Keratinocyte (primary cell): ENCODE results near the gene CCDC3. TPM values are rescaled to one million over a fixed set of nuclear protein-coding genes. Genes with fewer than 3 reads are reported as not detected.

Experiments used
- DNase-seq: peaks from one replicate; pipeline ENCODE4 v3.0.0-alpha.2; 2011; ENCODE audit warnings: low read depth, missing footprints, low spot score
- FAIRE-seq: peaks from 2 replicates; lab custom pipeline; 2011; peaks lifted over from hg19 to GRCh38; lab: Jason Lieb, UNC
- H2AFZ ChIP-seq: 2 replicates; pipeline ENCODE4 v1.6.0; 2012; ENCODE audit warnings: low read length, control low read depth, inconsistent platforms; ENCODE audit not compliant: control insufficient read depth
- H3K27ac ChIP-seq: 2 replicates; pipeline ENCODE4 v1.5.1; 2011; ENCODE audit warnings: low read length; ENCODE audit not compliant: control insufficient read depth, insufficient read depth
- H3K27me3 ChIP-seq: 3 replicates; pipeline ENCODE4 v1.6.0; 2011; ENCODE audit warnings: low read length; ENCODE audit not compliant: control insufficient read depth, insufficient read depth; ENCODE audit errors: extremely low read depth
- H3K36me3 ChIP-seq, 2 experiments: 2 replicates in 1 of 2; 3 replicates in 1 of 2; pipeline ENCODE4 v1.5.1; 2011; ENCODE audit warnings: low read length in 2 of 2, mild to moderate bottlenecking in 1 of 2; ENCODE audit not compliant: control insufficient read depth in 2 of 2, insufficient read depth in 2 of 2; ENCODE audit errors: extremely low read depth in 1 of 2
- H3K4me1 ChIP-seq: 3 replicates; pipeline ENCODE4 v1.5.1; 2011; ENCODE audit warnings: low read length; ENCODE audit not compliant: control insufficient read depth, insufficient read depth; ENCODE audit errors: extremely low read depth
- H3K4me2 ChIP-seq: 3 replicates; pipeline ENCODE4 v1.6.0; 2011; ENCODE audit warnings: low read depth, low read length; ENCODE audit not compliant: control insufficient read depth, insufficient read depth; ENCODE audit errors: extremely low read depth
- H3K4me3 ChIP-seq, 3 experiments: fragments of 200-600 bp in 1 of 3; sonication (generic) in 1 of 3; 2 replicates in 2 of 3; 3 replicates in 1 of 3; pipeline ENCODE4 v1.5.1; 2011 to 2016; ENCODE audit warnings: low read length in 3 of 3, mild to moderate bottlenecking in 3 of 3, control low read depth in 2 of 3, inconsistent platforms in 1 of 3, low read depth in 1 of 3, mixed read lengths in 1 of 3, mixed run types in 1 of 3, moderate library complexity in 1 of 3; ENCODE audit not compliant: control insufficient read depth in 2 of 3, insufficient read depth in 2 of 3; ENCODE audit errors: extremely low read depth in 1 of 3
- H3K79me2 ChIP-seq: 2 replicates; pipeline ENCODE4 v1.6.0; 2012; ENCODE audit warnings: low read length; ENCODE audit not compliant: control insufficient read depth, insufficient read depth
- H3K9ac ChIP-seq: 3 replicates; pipeline ENCODE4 v1.6.0; 2011; ENCODE audit warnings: low read length; ENCODE audit not compliant: control insufficient read depth, insufficient read depth; ENCODE audit errors: extremely low read depth
- H3K9me1 ChIP-seq: 3 replicates; pipeline ENCODE4 v1.6.0; 2011; ENCODE audit warnings: low read length; ENCODE audit not compliant: control insufficient read depth, insufficient read depth; ENCODE audit errors: extremely low read depth
- H3K9me3 ChIP-seq: 2 replicates; pipeline ENCODE4 v1.5.1; 2012; ENCODE audit warnings: low read depth, low read length; ENCODE audit not compliant: control insufficient read depth
- H4K20me1 ChIP-seq: 3 replicates; pipeline ENCODE4 v1.6.0; 2011; ENCODE audit warnings: low read length; ENCODE audit not compliant: control insufficient read depth, insufficient read depth; ENCODE audit errors: extremely low read depth
- CTCF ChIP-seq, 3 experiments: IDR thresholded peaks in 1 of 3; conservative IDR thresholded peaks in 1 of 3; optimal IDR thresholded peaks in 1 of 3; 2 replicates in 2 of 3; 3 replicates in 1 of 3; pipeline versions ENCODE3 to v1.5.1; 2011; ENCODE audit warnings: low read length in 3 of 3, mild to moderate bottlenecking in 3 of 3, moderate library complexity in 2 of 3, control low read depth in 1 of 3, inconsistent platforms in 1 of 3; ENCODE audit not compliant: insufficient read depth in 2 of 3; ENCODE audit errors: extremely low read depth in 1 of 3
- EZH2 ChIP-seq: IDR thresholded peaks from one replicate; pipeline ENCODE4 v1.6.1; 2012; ENCODE audit warnings: inconsistent platforms, mild to moderate bottlenecking, low read length, moderate library complexity
- dilution Hi-C: fragments of 300-500 bp; cut with MboI; formaldehyde crosslinking; loops from one replicate; pipeline ENCODE4 v1.7.0; 2020; ENCODE audit warnings: low sequenced_read_pairs; ENCODE audit not compliant: extremely low pct_ligation_motif_present
- polyA plus RNA-seq, 5 experiments: library from polyadenylated mRNA; depleted of rRNA in 3 of 5; stranded (reverse) in 3 of 5; stranded (forward) in 1 of 5; unstranded in 1 of 5; fragments of >200 nt; gene quantifications; 1 replicate in 1 of 5; 2 replicates in 3 of 5; 3 replicates in 1 of 5; pipeline versions ENCODE4 v1.2.1 to v1.2.3, GENCODE V29; 2011 to 2012; ENCODE audit warnings: missing spikeins in 2 of 5, low read depth in 1 of 5, low replicate concordance in 1 of 5

CCDC3 gene
- polyA plus RNA-seq, 1 donor (not counting 4 experiments of a cell fraction or from before 2014, with no cell fraction given) = 0.39 TPM

- Histone ChIP-seq H3K27me3 (no peaks in the 10 kb centered on the region), H2AFZ (no peak overlapping the region), H3K36me3 (no peaks in the 10 kb centered on the region), H3K27ac (no peak overlapping the region), H3K4me1 (no peaks in the 10 kb centered on the region), H4K20me1 (no peaks in the 10 kb centered on the region), H3K9me3 (no peaks in the 10 kb centered on the region), H3K4me2 (no peak overlapping the region), H3K79me2 (no peaks in the 10 kb centered on the region), H3K4me3 (no peak overlapping the region), H3K9me1 (no peaks in the 10 kb centered on the region), H3K9ac (no peak overlapping the region)
- DNase-seq = no peak
- FAIRE-seq = no peak
- no peak for TF ChIP-seq EZH2
- no peak for TF ChIP-seq CTCF (optimal IDR thresholded peaks at IDR 0.05 in 1 of 3, IDR thresholded peaks at IDR 0.05 in 1 of 3, conservative IDR thresholded peaks at IDR 0.05 in 1 of 3; ENCODE audit: extremely low read depth in 1 of 3, insufficient read depth in 2 of 3, low read length in 3 of 3)
- dilution Hi-C loops = no loop called here
These were observed 84.9 kb downstream of the CCDC3 start for GRCh38 chr10:12916587-12916986.

- Histone ChIP-seq H3K4me2 (no peak overlapping the region), H3K36me3 (no peaks in the 10 kb centered on the region), H3K4me1 (no peaks in the 10 kb centered on the region), H4K20me1 (no peaks in the 10 kb centered on the region), H3K27ac (no peak overlapping the region), H3K27me3 (no peaks in the 10 kb centered on the region), H3K9ac (no peak overlapping the region), H3K79me2 (no peaks in the 10 kb centered on the region), H3K4me3 (no peak overlapping the region), H3K9me1 (no peaks in the 10 kb centered on the region), H3K9me3 (no peaks in the 10 kb centered on the region), H2AFZ (no peak overlapping the region)
- FAIRE-seq (no peak), DNase-seq (no peak)
- TF ChIP-seq EZH2 (no peak), CTCF (optimal IDR thresholded peaks at IDR 0.05 in 1 of 3, IDR thresholded peaks at IDR 0.05 in 1 of 3, conservative IDR thresholded peaks at IDR 0.05 in 1 of 3; ENCODE audit: extremely low read depth in 1 of 3, insufficient read depth in 2 of 3, low read length in 3 of 3) (no peak)
- dilution Hi-C loops = no loop called here
These were observed 85.8 kb downstream of the CCDC3 start for GRCh38 chr10:12915637-12916168.
